HCT116 (cell line): ENCODE data around the gene ATP8B3.

Experiments used
- EZH2 ChIP-seq: fragments of 200-600 bp; sonication (generic); IDR thresholded peaks from 2 replicates; pipeline ENCODE4 v1.6.1; 2017; ENCODE audit warnings: antibody characterized with exemption, mixed run types
- JUND ChIP-seq: IDR thresholded peaks from 2 replicates; pipeline ENCODE4 v1.6.1; 2012
- POLR2AphosphoS5 ChIP-seq: IDR thresholded peaks from 2 replicates; pipeline ENCODE4 v1.6.1; 2011; ENCODE audit warnings: mild to moderate bottlenecking, low read depth, low read length, moderate library complexity
- SP1 ChIP-seq: IDR thresholded peaks from 2 replicates; pipeline ENCODE4 v1.6.1; 2012; ENCODE audit warnings: low read depth
- TCF7L2 ChIP-seq: IDR thresholded peaks from 2 replicates; pipeline ENCODE4 v1.7.0; 2011; ENCODE audit warnings: borderline replicate concordance, inconsistent platforms; ENCODE audit not compliant: insufficient read depth, insufficient read length; ENCODE audit errors: extremely low read depth
- YY1 ChIP-seq: IDR thresholded peaks from 2 replicates; pipeline ENCODE4 v1.6.1; 2011; ENCODE audit warnings: low read length, low read depth, moderate library complexity, mild to moderate bottlenecking; ENCODE audit not compliant: insufficient replicate concordance; ENCODE audit errors: extremely low read depth
- ZNF274 ChIP-seq: fragments of 200-500 bp; sonication (Bioruptor generic); IDR thresholded peaks from 2 replicates; pipeline ENCODE4 v1.6.1; 2014; ENCODE audit warnings: mild to moderate bottlenecking, low read depth, low read length, inconsistent platforms
- TF ChIP-seq, protein P1 (sequence below), 3 experiments: fragments of 200-600 bp in 1 of 3; sonication (generic) in 1 of 3; IDR thresholded peaks in 2 of 3; conservative IDR thresholded peaks in 1 of 3; 2 replicates each; pipeline ENCODE4 v1.5.1; 2012 to 2017; ENCODE audit warnings: low read depth in 2 of 3, low read length in 2 of 3, antibody characterized with exemption in 1 of 3, borderline replicate concordance in 1 of 3, control low read depth in 1 of 3, mild to moderate bottlenecking in 1 of 3, mixed read lengths in 1 of 3, mixed run types in 1 of 3, moderate library complexity in 1 of 3; ENCODE audit not compliant: insufficient read depth in 1 of 3

DNA sequence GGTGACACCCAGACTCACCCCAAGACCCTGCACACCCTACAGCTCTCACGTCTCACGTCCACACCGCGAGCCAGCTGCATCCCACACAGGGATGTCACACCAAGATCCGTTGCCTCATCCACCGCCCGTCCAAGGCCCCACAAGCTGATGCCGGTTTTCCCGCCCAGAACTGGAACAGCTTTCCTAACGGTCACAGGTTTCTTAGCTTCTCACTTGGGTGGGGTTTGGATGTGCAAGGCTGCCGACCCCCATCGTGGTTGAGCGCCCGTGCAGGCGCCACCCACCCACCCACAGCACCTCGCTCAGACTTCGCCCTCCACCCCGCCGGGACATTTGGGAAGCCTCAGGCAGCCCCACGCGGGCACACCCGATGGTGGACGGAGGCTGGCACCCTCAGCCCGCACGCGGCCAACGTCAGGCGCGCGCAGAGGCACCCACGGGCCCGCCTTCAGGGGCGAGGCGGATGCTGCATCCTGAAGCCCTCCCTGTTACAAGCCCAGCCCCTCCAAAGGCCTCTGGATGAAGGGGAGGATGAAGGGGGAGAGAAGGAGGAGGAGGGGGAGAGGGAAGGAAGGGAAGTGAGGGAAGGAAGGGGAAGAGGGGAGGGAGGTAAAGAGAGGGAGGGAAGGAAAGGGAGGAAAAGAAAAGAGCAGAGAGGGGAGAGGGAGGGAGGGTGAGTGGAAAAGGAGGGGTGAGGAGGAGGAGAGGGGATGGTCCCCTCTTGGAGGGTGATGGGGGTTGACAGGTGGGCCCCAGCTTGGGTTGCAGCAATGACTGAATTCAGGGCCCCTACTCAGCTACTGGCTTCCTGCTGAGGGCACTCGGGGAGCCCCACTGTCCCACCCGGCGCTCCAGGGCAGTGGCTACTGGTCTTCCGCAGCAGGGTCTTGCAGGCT lies 45.9 kb downstream of the ATP8B3 start:
- TF ChIP-seq, protein P1, sequence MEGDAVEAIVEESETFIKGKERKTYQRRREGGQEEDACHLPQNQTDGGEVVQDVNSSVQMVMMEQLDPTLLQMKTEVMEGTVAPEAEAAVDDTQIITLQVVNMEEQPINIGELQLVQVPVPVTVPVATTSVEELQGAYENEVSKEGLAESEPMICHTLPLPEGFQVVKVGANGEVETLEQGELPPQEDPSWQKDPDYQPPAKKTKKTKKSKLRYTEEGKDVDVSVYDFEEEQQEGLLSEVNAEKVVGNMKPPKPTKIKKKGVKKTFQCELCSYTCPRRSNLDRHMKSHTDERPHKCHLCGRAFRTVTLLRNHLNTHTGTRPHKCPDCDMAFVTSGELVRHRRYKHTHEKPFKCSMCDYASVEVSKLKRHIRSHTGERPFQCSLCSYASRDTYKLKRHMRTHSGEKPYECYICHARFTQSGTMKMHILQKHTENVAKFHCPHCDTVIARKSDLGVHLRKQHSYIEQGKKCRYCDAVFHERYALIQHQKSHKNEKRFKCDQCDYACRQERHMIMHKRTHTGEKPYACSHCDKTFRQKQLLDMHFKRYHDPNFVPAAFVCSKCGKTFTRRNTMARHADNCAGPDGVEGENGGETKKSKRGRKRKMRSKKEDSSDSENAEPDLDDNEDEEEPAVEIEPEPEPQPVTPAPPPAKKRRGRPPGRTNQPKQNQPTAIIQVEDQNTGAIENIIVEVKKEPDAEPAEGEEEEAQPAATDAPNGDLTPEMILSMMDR (IDR thresholded peaks at IDR 0.05 in 2 of 3, conservative IDR thresholded peaks at IDR 0.05 in 1 of 3; ENCODE audit: borderline replicate concordance in 1 of 3, insufficient read depth in 1 of 3, low read depth in 2 of 3, low read length in 2 of 3): no peak
- TF ChIP-seq POLR2AphosphoS5 (0 out of 2 replicates have a peak, but pooled peaks have one; percentile 40), YY1 (no peak), TCF7L2 (no peak), ZNF274 (no peak), SP1 (no peak), EZH2 (no peak), JUND (no peak)
